ENCODE results near the gene SLC27A5. TPM values are rescaled to one million over a fixed set of nuclear protein-coding genes. Genes with fewer than 3 reads are reported as not detected.
A peak's percentile ranks its signal among the peaks of the same experiment; 100 is the strongest.
"Not testable (repeated sequence)": the region's sequence is repeated elsewhere in the genome, so short reads cannot be mapped to it uniquely, and the experiment has no call there.

The SLC27A5 gene
- polyA plus RNA-seq, 1 donor, result 8.5 TPM

DNA sequence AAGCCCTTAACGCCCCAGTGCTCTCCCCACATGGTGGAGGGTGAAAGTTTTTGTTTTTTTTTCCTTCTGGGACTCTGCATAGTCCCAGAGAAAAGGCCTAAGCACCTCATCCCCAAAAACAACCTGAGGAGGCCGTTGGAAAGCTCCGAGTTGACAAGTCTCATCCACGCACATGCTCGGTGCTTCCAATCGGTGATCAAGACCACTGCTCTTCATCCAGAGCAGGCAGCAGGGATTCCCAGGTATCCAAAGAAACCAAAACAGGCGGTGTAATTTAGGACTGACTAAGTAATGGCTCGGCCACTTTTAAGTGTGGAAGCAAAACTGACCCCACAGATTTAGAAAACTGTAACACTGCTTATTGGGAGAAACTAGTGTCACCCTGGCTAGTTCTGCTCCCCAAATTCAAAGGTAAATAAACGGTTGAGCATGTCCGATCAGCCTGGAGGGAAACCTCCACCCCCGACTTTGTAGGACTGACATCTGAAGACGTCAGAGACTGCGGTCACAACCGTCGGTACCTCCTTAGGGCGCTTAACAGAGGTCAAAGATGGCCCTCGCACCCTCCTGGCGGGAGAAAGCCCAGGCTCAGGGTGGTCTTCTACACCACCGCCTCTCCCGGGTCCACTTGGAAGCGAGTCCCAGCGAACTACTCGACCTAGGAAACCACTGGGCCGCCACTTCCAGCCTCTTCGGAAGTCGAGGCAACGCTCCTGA lies 36.6 kb downstream of the SLC27A5 start:
- H3K36me3 ChIP-seq (ENCODE audit: control insufficient read depth, insufficient read depth, low read length), result peaks cover 38% of the 10 kb centered on the region
- WGBS (ENCODE audit: insufficient coverage, low lambda C conversion rate), result no CpG with 5 or more reads among the region's 27 CpGs
- H3K4me1 ChIP-seq (ENCODE audit: control insufficient read depth, insufficient read depth, low read length), result peaks cover 12% of the 10 kb centered on the region
- peak overlapping the region; percentile 76 for H3K4me3 ChIP-seq (ENCODE audit: low read length)
- DNase-seq, result no peak
- H3K27me3 ChIP-seq (ENCODE audit: control insufficient read depth, insufficient read depth, low read length), result no peaks in the 10 kb centered on the region
- H3K27ac ChIP-seq (ENCODE audit: low read length), result peak overlapping the region; percentile 97
- no peaks in the 10 kb centered on the region for H3K9me3 ChIP-seq (ENCODE audit: control insufficient read depth, low read depth, low read length)

DNA sequence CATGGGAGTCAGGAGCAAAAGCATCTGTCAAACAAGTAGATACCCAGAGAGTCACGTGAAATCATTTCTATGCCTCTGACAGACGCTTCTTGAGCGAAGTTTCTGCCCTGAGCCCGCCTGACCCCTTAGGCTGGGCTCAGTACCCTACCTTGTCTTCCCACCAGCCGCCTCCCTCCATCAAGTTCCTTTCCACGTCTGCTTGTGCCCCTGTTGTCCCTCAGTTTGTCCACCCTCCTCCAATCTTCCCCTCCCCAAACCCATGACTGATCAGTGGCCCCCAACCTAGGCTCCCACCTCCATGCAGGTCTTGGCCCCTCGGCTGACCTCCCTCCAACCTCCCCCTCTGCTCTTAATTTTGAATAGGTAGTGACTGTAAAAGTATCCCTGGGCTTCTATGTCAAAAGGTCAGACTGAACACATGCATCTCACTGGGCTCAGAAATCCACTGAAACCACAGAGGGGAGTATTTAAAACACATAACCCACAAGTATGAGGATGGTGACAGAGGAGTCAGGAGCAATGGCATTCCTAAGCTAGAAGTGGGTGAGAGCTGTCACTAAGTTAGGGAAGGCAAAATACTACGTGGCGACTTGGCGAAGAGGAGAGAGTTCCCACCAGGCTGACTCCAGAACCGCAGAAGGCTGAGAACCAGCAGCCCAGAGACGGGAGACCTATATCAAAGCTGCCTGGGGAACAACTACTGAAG lies 37.3 kb downstream of the SLC27A5 start:
- H3K27me3 ChIP-seq (ENCODE audit: control insufficient read depth, insufficient read depth, low read length), result no peaks in the 10 kb centered on the region
- H3K36me3 ChIP-seq (ENCODE audit: control insufficient read depth, insufficient read depth, low read length), result peaks cover 41% of the 10 kb centered on the region
- WGBS (ENCODE audit: insufficient coverage, low lambda C conversion rate), result no CpG with 5 or more reads among the region's 12 CpGs
- H3K27ac ChIP-seq (ENCODE audit: low read length), result no peak overlapping the region
- no peaks in the 10 kb centered on the region for H3K9me3 ChIP-seq (ENCODE audit: control insufficient read depth, low read depth, low read length)
- DNase-seq, result no peak
- H3K4me3 ChIP-seq (ENCODE audit: low read length), result no peak overlapping the region
- peaks cover 12% of the 10 kb centered on the region for H3K4me1 ChIP-seq (ENCODE audit: control insufficient read depth, insufficient read depth, low read length)

- peaks cover 12% of the 10 kb centered on the region for H3K4me1 ChIP-seq (ENCODE audit: control insufficient read depth, insufficient read depth, low read length)
- H3K9me3 ChIP-seq (ENCODE audit: control insufficient read depth, low read depth, low read length), result no peaks in the 10 kb centered on the region
- no peak overlapping the region for H3K4me3 ChIP-seq (ENCODE audit: low read length)
- no peak for DNase-seq
- no peaks in the 10 kb centered on the region for H3K27me3 ChIP-seq (ENCODE audit: control insufficient read depth, insufficient read depth, low read length)
- no peak overlapping the region for H3K27ac ChIP-seq (ENCODE audit: low read length)
- H3K36me3 ChIP-seq (ENCODE audit: control insufficient read depth, insufficient read depth, low read length), result peaks cover 46% of the 10 kb centered on the region
These were observed 38.0 kb downstream of the SLC27A5 start for GRCh38 chr19:58473775-58474174.

DNA sequence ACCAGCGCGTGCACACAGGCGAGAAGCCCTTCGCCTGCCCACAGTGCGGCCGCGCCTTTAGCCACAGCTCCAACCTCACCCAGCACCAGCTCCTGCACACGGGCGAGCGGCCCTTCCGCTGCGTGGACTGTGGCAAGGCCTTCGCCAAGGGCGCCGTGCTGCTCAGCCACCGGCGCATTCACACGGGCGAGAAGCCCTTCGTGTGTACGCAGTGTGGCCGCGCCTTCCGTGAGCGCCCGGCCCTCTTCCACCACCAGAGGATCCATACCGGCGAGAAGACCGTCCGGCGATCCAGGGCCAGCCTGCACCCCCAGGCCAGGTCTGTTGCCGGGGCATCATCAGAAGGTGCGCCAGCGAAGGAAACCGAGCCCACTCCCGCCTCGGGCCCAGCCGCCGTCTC lies 40.1 kb downstream of the SLC27A5 start:
- peaks cover 39% of the 10 kb centered on the region for H3K36me3 ChIP-seq (ENCODE audit: control insufficient read depth, insufficient read depth, low read length)
- H3K27me3 ChIP-seq (ENCODE audit: control insufficient read depth, insufficient read depth, low read length), result no peaks in the 10 kb centered on the region
- WGBS (ENCODE audit: insufficient coverage, low lambda C conversion rate), result 100% methylated on average over 2 of the region's 39 CpGs
- DNase-seq, result no peak
- H3K4me3 ChIP-seq (ENCODE audit: low read length), result no peak overlapping the region
- H3K4me1 ChIP-seq (ENCODE audit: control insufficient read depth, insufficient read depth, low read length), result peaks cover 6% of the 10 kb centered on the region
- no peaks in the 10 kb centered on the region for H3K9me3 ChIP-seq (ENCODE audit: control insufficient read depth, low read depth, low read length)
- H3K27ac ChIP-seq (ENCODE audit: low read length), result no peak overlapping the region

GRCh38 chr19:58470837-58471543 lies 40.8 kb downstream of the SLC27A5 start:
- H3K9me3 ChIP-seq (ENCODE audit: control insufficient read depth, low read depth, low read length); DNase-seq: not testable (repeated sequence)
- WGBS (ENCODE audit: insufficient coverage, low lambda C conversion rate), result no CpG with 5 or more reads among the region's 53 CpGs

GRCh38 chr19:58469241-58470013 lies 42.4 kb downstream of the SLC27A5 start:
- Histone ChIP-seq H3K27me3 (ENCODE audit: control insufficient read depth, insufficient read depth, low read length) (no peaks in the 10 kb centered on the region), H3K36me3 (ENCODE audit: control insufficient read depth, insufficient read depth, low read length) (peaks cover 39% of the 10 kb centered on the region), H3K9me3 (ENCODE audit: control insufficient read depth, low read depth, low read length) (no peaks in the 10 kb centered on the region), H3K27ac (ENCODE audit: low read length) (no peak overlapping the region), H3K4me1 (ENCODE audit: control insufficient read depth, insufficient read depth, low read length) (peaks cover 4% of the 10 kb centered on the region), H3K4me3 (ENCODE audit: low read length) (no peak overlapping the region)
- no peak for DNase-seq
- no CpG with 5 or more reads among the region's 17 CpGs for WGBS (ENCODE audit: insufficient coverage, low lambda C conversion rate)

More at GRCh38 chr19:58470837-58471543, 40.8 kb downstream of the SLC27A5 start:
- H3K36me3 ChIP-seq (ENCODE audit: control insufficient read depth, insufficient read depth, low read length), result peaks cover 39% of the 10 kb centered on the region
- H3K27me3 ChIP-seq (ENCODE audit: control insufficient read depth, insufficient read depth, low read length); H3K4me3 ChIP-seq (ENCODE audit: low read length); H3K4me1 ChIP-seq (ENCODE audit: control insufficient read depth, insufficient read depth, low read length); H3K27ac ChIP-seq (ENCODE audit: low read length): not testable (repeated sequence)

- no CpG with 5 or more reads among the region's 5 CpGs for WGBS (ENCODE audit: insufficient coverage, low lambda C conversion rate)
- Histone ChIP-seq H3K9me3 (ENCODE audit: control insufficient read depth, low read depth, low read length) (no peaks in the 10 kb centered on the region), H3K4me1 (ENCODE audit: control insufficient read depth, insufficient read depth, low read length) (peaks cover 4% of the 10 kb centered on the region), H3K36me3 (ENCODE audit: control insufficient read depth, insufficient read depth, low read length) (peaks cover 34% of the 10 kb centered on the region), H3K27ac (ENCODE audit: low read length) (no peak overlapping the region), H3K27me3 (ENCODE audit: control insufficient read depth, insufficient read depth, low read length) (no peaks in the 10 kb centered on the region), H3K4me3 (ENCODE audit: low read length) (no peak overlapping the region)
- no peak for DNase-seq
These were observed 43.5 kb downstream of the SLC27A5 start for GRCh38 chr19:58468216-58468839.

DNA sequence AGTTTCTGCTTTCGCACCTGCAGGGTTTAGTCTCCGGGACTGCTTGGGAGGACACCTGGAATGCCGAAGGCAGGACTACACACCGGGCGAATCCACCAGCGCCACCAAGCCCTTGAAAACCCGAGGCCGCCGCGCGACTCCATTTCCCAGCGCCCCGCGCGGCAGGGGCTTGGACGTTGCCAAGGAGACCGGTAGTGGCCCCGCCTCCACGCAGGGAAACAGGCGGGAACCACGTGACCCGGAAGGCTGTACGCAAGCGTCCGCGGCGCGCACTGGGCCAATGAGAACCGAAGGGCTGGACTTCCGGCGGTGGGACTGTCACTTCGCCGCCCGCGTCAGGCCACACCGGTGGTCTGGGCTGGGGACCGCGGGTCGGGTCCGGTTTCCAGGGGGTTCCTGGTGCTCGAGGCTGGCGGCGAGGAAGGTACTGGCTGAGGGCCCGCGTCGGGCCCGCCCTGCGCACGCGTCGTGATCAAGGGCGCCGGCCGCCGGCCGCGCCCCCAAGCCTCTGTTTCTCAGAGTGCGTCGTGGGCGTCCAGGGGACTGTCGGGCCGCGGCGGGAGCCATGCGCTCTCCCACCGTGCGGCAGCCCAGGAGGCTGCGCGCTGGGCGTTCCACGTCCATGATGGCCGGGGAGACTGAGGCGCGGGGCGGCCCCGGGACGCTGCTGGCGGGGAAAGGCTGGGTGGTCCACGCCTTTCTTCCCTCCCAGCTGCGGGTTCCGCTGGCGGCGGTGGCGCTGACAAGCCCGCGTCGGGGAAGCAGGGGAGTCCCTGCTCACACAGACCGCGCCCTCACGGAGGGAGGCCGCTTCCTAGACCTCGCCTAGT lies 44.8 kb downstream of the SLC27A5 start, which contains the start of gene ZNF324:
TSS of gene ZNF324 (plus strand) at position 321 of the 830 bp plus-strand sequence. CDS start 2,106 bp downstream, outside the sequence.
- DNase-seq, result peak; percentile 97 to 98
- Histone ChIP-seq H3K4me1 (ENCODE audit: control insufficient read depth, insufficient read depth, low read length) (peaks cover 4% of the 10 kb centered on the region), H3K9me3 (ENCODE audit: control insufficient read depth, low read depth, low read length) (no peaks in the 10 kb centered on the region), H3K36me3 (ENCODE audit: control insufficient read depth, insufficient read depth, low read length) (peaks cover 21% of the 10 kb centered on the region), H3K27me3 (ENCODE audit: control insufficient read depth, insufficient read depth, low read length) (no peaks in the 10 kb centered on the region), H3K27ac (ENCODE audit: low read length) (no peak within 1 kb of the TSS), H3K4me3 (ENCODE audit: low read length) (peak within 1 kb of the TSS; percentile 62)
- no CpG with 5 or more reads among the region's 92 CpGs for WGBS (ENCODE audit: insufficient coverage, low lambda C conversion rate)

- no peak for DNase-seq
- Histone ChIP-seq H3K9me3 (ENCODE audit: control insufficient read depth, low read depth, low read length) (no peaks in the 10 kb centered on the region), H3K4me1 (ENCODE audit: control insufficient read depth, insufficient read depth, low read length) (peaks cover 4% of the 10 kb centered on the region), H3K36me3 (ENCODE audit: control insufficient read depth, insufficient read depth, low read length) (peaks cover 17% of the 10 kb centered on the region), H3K27me3 (ENCODE audit: control insufficient read depth, insufficient read depth, low read length) (no peaks in the 10 kb centered on the region), H3K27ac (ENCODE audit: low read length) (no peak overlapping the region), H3K4me3 (ENCODE audit: low read length) (peak overlapping the region; percentile 62)
- 50% methylated on average over 2 of the region's 20 CpGs for WGBS (ENCODE audit: insufficient coverage, low lambda C conversion rate)
These were observed 45.6 kb downstream of the SLC27A5 start for GRCh38 chr19:58466089-58466759.

All from large intestine (tissue), 3 donors.